GM18873 (cell line): Measurements from ENCODE around the gene JAG1.

Experiments
- ATAC-seq: cut with Tn5 transposase; IDR thresholded peaks from one replicate; pipeline ENCODE4 v1.9.1; 2021; ENCODE audit warnings: mild to moderate bottlenecking, moderate library complexity, moderate number of reproducible peaks; ENCODE audit not compliant: unreplicated experiment, low FRiP score

JAG1 gene

DNA sequence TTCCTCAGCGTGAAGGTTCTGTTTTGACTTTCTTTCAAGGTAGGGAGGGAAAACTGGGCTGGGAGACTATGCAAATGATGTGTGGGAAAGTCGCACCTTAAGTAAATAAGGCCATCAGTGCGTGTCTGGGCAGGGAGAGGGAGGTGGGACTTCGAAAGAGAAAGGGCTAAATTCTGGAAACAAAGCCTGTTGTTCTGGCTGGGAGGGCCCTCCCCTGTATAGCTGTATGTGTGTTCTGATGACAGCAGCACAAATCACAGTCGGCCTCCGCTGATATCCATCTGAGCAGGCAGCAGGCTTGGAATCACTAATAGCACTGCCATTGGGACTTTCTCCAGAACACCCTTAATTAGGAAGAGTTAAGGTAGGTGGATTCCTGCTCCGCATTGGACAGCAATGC lies 19.2 kb downstream of the JAG1 start:
- peak; percentile 68 for ATAC-seq

DNA sequence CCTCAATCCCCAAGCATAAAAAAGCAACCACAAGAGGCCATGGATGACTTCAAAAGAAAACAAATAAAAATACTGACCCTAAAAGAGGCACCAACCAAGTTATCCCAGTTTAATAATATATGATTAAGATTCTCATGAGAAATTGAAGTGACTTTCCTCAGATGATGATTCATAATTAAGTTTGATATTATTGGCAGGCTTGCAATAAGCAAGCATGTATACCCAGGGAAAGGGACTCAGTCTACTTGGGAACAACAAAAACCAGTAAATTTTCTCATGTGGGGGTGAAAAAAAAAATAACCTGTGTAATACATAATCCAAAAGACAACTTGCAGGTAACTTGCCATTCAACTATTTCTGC lies 19.6 kb downstream of the JAG1 start:
- no peak for ATAC-seq

DNA sequence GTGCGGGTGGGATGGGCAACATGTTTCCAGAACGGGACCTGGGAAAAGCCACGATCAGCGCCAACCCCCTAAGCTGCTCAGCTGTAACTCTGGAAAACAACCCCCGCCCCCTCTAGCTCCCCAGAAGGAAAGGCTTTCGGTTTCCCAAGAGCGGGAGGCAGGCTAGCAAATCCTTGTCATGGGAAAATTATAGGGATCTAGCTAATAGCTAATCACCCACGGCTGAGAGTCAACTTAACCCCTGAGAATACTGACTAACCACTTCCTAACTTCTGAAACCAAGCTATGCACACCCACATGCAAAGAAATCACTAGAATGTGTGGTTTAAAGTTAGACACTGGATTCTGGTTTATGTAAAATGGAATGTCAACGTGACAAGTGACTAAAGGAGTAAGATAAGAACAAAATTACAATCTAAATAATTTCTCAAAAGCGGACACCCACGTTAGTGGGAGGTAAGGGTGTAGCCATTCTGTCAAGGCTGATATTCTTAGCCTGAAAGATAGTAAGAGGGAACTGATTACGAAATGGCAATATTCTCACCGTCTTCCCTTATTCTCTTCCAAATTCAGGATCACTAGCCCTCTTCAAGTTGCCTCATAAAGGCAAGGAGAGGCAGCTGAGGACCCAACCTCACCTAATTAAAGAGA lies 20.1 kb downstream of the JAG1 start:
- ATAC-seq: no peak

DNA sequence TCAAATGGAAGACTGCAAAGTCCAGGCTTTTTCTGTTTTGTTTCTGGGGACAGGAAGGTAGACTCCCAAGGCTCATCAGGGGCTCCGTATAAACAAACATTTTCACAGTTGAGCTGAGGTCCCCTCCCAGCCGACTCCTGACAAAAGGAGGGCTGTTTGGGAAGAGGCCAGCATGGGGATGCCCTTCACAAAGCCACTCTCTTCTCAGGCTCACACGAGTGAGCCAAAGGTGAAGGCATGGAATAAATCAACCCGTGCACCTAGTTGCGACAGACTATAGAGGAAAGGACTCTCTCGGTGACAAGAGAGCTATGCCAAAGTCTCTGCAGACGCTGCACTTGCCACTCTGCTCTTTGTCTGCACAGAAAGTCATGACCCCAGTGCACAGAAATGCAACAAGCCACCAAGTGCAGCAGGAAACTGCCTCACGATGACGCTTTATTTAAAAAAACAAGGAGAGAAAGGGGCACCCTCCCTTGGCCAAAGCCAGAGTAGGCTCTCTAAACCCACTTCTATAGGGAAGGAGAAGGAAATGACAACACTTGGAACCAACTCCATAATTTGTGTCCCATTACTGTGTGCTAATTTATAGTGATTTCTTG lies 21.0 kb downstream of the JAG1 start:
- no peak for ATAC-seq

DNA sequence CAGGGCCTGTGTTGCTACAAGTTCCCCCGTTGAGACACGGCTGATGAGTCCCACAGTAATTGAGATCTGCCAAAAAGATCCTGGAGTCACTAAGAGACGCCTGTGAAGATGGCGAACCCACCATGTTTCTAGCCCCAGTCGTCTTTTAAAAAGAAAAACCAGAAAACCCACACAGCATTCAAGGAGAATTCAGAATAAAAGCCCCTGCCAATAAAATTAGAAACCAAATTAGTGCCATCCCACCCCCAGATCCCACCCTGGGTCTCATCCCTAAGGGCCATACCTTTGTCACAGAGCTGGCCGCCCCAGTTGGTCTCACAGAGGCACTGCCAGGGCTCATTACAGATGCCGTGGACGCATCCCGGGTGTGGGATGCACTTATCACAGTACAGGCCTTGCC lies 21.6 kb downstream of the JAG1 start:
- ATAC-seq: no peak

DNA sequence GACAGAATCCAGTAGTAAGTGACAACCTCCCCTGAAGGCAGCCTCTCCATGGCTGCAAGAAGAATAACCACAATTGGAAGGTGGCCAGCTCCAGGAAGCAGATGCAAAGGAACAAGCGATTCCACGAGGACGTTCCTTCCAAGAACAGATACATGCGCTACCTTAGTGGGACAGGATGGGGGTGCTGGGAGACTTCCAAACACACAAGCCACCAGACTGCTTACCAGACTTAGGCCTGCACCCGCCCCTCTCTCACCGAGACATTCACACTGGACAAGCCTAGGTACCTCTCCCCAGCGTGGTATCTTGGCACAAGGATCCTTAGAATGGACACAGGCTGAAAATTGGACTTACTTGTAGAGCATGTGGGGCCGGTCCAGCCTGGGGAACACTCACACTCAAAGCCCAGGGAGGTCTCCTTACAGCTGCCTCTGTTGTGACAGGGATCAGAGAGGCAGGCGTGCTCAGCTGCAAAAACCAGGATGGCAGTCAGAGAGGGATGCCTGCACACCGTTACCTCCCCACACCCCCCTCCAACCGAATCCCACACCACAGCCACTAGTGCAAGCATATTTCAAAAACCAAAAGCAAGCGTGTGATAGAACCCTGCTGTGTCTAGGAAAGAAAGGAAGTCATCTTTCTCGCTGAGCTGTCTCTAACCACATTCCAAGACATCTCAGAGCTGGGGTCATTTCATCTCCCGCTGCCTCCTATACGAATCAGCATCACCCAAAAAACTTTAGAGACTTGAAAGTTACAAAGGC lies 22.4 kb downstream of the JAG1 start:
- no peak for ATAC-seq

DNA sequence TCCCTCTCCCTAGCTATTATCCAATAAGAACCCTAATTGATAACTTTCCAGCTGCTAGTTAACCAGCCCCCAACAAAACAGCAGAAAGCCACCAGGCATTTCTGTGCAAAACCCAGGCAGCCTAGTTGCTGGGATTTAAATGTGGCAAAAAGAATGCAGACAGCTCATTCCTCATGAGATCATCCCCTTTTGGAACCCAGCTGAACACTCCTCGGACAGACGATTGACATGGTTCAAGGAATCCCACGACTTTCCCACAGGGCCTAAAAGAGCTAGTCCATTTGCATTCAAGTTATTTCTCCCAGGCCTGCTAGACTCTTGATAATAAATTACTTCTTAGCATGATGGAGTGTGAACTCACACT lies 24.0 kb downstream of the JAG1 start:
- ATAC-seq: no peak

- no peak for ATAC-seq
Measured at GRCh38 chr20:10649080-10649796, 24.6 kb downstream of the JAG1 start.

DNA sequence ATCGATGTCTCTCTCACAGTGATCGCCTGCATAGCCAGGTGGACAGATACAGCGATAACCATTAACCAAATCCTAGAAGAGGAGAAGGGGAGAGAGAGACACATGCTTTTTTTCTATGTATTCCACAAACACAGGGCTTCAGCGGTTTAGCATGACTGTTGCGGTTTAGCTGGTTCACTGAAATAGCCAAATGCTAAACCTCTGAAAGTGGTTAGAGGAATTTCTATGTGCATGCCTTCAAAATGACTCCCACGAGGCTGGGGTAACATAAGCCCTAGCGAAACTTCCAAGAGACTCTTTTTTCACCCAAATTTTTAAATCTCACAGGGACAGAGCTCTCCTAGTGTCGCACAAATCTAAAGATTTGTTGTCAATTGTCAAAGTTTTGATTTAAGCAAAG lies 25.1 kb downstream of the JAG1 start:
- ATAC-seq: no peak

GRCh38 chr20:10647909-10648308 lies 25.9 kb downstream of the JAG1 start:
- no peak for ATAC-seq

DNA sequence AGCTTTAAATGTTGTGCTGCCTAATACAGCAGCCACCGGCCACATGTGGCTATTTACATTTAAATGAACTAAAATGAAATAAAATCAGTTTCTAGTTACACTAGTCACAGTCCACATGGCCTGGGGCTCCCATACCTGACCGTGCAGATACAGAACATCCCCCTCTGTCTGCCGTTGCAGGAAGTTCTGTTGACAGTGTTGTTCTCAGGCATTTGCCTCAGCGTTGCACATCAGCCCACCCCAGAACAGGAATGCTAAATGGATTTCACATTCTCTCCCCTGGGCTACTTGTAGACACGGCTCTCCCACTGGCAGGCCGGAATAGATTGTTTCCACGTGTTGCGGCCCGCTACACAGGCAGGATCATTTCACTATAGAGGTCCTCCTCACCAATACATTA lies 26.3 kb downstream of the JAG1 start:
- ATAC-seq: no peak

DNA sequence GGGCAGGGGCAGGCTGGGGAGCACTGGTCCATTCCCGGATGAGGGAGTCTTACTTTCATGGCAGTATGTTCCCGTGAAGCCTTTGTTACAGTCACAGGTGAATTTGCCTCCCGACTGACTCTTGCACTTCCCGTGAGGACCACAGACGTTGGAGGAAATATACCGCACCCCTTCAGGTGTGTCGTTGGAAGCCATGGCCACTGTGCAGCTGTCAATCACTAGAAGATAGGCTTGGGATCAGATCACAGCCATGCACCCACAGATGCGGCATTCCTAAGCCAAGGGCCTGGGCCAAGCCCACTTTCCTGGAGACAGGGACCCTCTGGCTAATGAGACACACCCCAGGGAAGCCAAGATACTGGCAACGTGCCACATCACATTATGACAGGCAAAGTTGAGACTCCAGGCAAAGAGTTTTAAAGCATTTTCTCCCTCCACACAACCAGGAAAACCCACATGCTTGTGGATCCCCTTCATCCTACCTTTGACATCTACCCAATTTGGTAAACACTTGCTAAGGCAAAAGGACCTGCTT lies 26.8 kb downstream of the JAG1 start:
- no peak for ATAC-seq

GRCh38 chr20:10646006-10646405 lies 27.8 kb downstream of the JAG1 start:
- ATAC-seq: no peak

DNA sequence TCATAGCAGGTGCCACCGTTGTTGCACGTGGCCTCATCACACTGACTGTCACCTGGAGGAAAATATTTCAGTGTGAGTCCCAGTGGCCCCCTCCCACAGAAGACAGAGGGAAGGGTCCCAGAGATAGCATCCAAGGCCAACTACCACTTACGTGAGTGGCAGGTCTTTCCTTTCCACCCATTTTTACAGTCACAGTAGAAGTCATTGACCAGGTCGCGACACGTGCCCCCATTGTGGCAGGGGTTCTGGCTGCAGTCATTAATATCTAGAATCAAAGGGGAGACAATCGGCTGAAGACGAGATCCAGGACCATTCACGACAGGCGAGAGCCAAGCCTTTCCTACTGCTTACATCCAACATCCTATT lies 28.6 kb downstream of the JAG1 start:
- ATAC-seq: no peak

- no peak for ATAC-seq
Measured at GRCh38 chr20:10644458-10645204, 29.2 kb downstream of the JAG1 start.

- ATAC-seq: no peak
Measured at GRCh38 chr20:10643560-10643873, 30.3 kb downstream of the JAG1 start.

DNA sequence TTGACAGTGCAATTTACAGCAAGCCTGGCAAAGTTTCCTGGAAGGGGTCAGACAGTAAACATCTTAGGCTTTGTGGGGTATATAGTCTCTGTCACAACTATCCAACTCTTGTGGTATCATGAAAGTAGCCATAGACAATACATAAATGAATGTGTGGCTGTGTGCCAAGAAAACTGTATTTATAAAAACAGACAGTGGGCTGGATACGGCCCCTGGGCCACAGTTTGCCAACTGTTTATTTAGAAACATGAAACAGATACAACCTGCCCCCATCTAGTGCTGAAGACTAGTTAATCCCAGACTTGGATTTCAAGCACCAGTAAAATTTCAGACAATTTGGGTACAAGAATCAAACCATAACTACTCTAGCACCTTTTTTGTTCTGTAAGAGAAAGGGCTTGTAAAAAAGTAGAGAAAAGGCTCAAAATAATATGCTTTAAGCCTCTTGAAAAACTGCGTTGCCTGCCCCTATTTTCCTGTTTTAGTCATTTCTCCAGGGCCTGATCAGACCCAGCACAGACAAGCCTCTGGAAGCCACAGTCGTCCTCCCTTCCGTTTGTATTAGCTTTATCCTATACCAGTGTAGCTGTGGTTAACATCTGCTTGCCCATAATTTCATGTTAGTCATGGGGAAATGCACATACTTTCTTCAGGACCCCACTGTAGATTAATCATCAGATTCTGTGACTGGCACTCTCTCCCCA lies 30.8 kb downstream of the JAG1 start:
- no peak for ATAC-seq

- no peak for ATAC-seq
Measured at GRCh38 chr20:10641893-10642292, 31.9 kb downstream of the JAG1 start.

DNA sequence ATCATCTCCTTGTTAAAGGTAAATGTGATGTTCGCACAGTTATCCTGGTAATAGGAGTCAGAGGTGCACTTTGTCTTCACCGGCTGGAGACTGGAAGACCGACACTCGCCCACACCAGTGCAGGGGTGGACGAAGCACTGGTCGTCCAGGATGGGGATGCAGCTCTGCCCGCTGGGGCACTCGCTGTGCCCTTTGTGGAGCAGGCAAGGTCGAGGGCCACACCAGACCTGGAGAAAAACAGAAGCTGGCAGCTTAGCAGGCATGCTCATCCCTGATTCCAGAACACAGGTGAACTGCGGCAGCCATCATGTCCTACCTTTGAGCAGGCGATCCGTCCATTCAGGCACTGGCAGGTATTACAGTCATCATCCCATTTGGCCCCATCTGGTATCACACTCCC lies 32.3 kb downstream of the JAG1 start:
- no peak for ATAC-seq

- ATAC-seq: no peak
Measured at GRCh38 chr20:10640897-10641296, 32.9 kb downstream of the JAG1 start.
